HG03442 (cell line): ENCODE data around the gene MEMO1.
A peak's percentile ranks its signal among the peaks of the same experiment; 100 is the strongest.
"Not testable (repeated sequence)": the region's sequence is repeated elsewhere in the genome, so short reads cannot be mapped to it uniquely, and the experiment has no call there.

Source experiments
- ATAC-seq: cut with Tn5 transposase; IDR thresholded peaks from one replicate; pipeline ENCODE4 v1.9.1; 2021; ENCODE audit warnings: mild to moderate bottlenecking, moderate library complexity; ENCODE audit not compliant: unreplicated experiment

Gene MEMO1

DNA sequence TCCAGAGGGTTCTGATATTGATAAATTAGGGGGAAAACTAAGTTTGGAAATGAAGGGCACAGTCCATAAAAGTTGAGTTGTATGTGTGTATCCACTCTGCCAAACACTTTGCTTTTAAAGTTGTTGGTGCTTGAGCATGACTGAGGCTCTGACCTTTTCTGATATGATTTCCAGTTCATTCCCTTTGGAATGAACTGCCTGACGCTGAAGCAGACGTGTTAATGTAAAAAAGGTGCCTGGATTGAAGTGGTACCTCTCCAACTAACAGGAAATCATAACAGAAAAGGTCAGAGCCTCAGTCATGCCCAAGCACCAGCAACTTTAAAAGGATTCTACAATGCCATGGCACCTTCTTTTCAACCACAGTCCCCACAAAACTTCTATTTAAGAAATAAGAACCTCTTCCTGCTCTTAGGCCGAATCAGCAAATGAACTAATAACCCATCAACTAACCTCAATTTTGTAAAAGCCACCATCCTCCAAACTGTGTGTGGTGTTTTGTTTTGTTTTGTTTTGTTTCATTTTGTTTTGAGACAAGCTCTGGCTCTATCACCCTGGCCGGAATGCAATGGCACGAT lies 52.6 kb downstream of the MEMO1 start:
- no peak for ATAC-seq

DNA sequence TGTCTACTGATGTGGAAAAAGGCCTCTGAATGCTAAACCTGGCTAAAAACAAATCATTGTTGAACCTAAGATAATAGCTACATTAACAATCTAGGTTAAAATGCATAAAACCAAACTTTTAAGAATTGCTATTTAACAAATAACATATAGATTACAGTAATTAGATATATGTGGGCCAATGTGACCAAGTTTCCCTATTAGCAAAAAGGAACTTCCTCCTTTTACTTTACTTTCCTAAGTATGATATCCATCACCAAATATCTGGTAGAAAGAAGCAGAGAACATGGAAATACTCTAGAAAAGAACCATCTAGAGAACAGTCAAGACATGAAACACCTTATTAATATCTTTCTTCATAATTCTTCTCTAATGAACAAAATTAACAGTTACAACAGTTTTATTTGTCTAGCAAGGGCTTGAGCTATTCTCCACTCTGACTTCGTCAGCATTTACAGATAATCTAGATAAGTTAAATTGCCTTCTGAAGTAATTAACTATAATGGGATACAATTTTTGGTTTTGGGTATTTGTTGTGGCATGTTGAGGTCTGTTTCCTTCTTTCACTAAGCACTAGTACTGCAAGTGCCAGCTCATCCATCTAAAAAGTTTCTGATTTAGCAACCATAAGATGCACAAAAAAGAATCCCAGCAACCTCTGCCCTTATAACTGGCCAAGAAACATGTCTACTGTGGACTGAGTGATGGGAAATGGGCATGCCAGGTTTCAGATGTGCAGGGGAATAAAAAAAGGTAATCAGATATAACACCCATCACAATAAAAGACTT lies 53.3 kb downstream of the MEMO1 start:
- ATAC-seq: no peak

DNA sequence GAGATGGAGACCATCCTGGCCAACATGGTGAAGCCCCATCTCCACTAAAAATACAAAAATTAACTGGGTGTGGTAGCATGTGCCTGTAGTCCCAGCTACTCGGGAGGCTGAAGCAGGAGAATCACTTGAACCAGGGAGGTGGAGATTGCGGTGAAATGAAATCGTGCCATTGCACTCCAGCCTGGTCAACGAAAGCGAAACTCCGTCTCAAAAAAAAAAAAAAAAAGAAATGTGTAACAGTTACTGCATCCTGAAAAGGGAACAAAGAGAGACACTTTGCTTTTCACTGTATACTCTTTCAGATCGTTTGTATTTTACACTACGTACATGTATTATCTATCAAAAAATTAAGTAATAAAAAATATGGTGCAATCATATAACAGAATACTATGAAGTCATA lies 53.9 kb downstream of the MEMO1 start:
- ATAC-seq: peak; percentile 36

GRCh38 chr2:31956312-31956711 lies 54.5 kb downstream of the MEMO1 start:
- ATAC-seq: no peak

DNA sequence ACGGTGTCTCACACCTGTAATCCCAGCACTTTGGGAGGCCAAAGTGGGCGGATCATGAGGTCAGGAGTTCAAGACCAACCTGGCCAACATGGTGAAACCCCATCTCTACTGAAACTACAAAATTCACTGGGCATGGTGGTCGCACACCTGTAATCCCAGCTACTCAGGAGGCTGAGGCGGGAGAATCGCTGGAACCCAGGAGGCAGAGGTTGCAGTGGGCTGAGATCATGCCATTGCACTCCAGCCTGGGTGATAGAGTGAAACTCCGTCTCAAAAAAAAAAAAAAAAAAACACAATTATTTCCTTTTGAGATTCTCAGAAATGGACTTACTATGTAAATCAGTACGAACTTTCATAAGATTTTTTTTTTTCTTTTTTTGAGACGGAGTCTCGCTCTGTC lies 57.7 kb downstream of the MEMO1 start:
- not testable (repeated sequence) for ATAC-seq

- no peak for ATAC-seq
Observed at GRCh38 chr2:31950946-31951562, 59.8 kb downstream of the MEMO1 start.

DNA sequence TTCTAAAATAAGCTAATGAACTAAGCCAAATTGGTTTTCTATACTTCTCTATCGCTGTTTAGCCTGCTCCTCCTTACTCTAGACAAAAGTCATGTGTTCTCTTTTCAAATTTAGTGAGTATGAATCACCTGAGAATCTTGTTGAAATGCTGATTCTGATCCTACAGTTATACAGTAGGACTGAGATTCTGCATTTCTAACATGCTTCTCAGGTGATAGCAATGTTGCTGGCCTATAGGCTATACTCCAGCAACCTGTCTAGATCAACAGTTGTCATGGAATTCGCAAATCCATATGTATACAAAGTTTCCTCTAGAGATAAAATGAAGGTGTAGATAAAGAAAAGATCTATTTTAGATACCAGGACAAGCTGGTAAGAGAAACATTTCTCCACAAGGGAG lies 62.9 kb downstream of the MEMO1 start:
- ATAC-seq: no peak

- ATAC-seq: no peak
Observed at GRCh38 chr2:31946838-31947237, 64.0 kb downstream of the MEMO1 start.

DNA sequence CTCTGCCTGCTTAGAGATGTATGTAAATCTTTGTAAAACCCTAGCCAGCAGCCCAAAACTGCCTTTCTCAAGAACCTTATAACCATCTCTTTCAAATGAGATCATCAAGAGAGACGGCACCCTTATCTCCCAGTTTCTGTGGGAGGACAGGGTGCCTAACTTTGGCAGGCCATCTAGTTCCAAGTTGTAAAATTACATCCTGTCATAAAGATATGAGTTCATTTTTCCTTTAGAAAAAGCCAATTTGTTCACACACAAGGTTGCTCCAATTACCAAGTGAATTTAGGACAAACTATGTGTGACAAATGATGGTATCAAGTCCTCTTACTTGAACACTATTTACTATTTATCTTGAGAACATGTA lies 65.3 kb downstream of the MEMO1 start:
- ATAC-seq: no peak

GRCh38 chr2:31944828-31945571 lies 65.8 kb downstream of the MEMO1 start:
- ATAC-seq: no peak

- ATAC-seq: no peak
Observed at GRCh38 chr2:31943636-31944225, 67.1 kb downstream of the MEMO1 start.

DNA sequence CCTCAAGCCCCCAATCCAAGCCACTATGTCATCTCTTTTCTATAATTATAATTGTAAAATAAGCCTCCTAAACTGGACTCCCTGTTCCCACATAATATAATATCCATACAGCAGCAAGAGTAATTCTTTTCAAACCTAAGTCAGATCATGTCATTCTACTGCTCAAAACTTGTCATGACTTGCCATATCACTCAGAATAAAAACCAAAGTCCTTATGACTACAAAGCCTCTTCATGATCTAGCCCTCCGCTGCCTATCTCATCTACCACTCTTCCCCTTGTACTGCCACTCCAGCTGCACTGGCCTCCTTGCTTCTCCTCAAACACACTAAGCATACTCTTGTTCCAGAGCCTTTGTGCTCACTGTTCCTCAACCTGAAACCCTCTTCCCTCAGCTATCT lies 69.9 kb downstream of the MEMO1 start:
- ATAC-seq: no peak

DNA sequence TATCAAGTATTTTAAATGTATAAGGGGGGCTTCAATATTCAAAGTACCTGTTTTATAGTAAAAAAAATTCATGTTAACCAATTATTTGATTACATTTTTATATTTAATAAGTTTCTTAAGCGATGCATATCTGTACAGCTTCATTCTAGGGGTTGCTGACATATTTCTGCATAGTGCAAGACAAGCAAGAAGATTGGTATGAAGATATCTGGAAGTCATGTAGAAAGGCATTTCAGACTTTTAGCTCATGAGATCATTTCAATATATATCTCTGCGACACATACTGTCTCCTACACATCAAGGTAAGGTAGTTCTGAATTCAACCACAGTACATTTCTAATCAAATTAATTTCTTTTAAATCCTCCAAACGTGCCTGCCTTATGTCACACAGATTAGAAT lies 73.1 kb downstream of the MEMO1 start:
- ATAC-seq: no peak

DNA sequence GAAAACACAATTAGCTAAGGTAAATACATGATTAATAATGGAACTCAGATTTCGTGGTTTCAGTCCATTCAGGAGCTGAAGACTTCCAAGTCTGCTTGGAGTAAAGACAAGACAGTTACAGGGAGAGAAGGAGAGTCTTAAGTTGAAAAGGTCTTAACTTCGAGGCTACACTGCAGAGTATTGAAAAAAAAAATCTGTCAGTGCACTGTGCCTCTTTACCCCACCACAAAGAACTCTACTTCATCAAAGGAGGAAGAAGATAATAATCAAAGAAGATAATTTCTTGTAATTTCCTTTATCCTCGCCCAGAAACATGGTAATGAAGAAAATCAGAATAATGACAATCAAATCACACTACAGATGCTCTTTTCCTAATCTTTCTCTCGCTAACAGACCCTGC lies 75.4 kb downstream of the MEMO1 start:
- ATAC-seq: no peak

DNA sequence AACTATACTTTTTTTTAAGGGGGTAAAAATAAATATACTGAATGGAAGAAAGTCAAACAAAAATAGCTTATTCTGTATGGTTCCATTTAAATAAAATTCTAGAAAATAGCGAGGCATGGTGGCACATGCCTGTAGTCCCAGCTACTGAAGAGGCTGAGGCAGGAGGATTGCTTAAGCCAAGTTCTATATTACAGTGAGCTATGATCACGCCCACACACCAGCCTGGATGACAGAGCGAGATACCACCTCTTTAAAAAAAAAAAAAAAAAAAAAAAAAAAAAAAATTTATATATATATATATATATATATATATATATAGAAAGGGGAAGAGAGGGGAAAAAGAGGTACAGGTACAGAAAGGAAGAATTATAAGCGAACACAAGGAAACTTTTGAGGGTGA lies 77.7 kb downstream of the MEMO1 start:
- ATAC-seq: no peak

GRCh38 chr2:31932589-31932988 lies 78.2 kb downstream of the MEMO1 start:
- no peak for ATAC-seq

- ATAC-seq: no peak
Observed at GRCh38 chr2:31931916-31932315, 78.9 kb downstream of the MEMO1 start.

DNA sequence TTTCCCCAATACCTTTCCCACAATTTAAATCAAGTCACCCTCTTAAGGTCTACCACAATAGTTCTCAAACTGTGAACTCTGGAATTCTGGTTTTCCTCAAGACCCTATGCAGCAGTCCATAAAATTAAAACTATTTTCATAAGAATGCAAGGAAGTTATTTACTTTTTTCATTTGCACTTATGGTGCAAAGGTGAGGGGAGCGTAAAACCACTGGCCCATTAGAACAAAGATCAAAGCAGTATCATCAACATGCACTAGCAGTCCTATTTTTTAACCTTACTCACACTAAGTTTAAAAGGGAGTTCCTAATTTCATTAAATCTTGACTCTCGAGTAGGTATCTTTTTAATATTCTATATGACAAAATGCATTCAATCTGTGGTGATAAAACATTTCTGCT lies 85.3 kb downstream of the MEMO1 start:
- no peak for ATAC-seq

DNA sequence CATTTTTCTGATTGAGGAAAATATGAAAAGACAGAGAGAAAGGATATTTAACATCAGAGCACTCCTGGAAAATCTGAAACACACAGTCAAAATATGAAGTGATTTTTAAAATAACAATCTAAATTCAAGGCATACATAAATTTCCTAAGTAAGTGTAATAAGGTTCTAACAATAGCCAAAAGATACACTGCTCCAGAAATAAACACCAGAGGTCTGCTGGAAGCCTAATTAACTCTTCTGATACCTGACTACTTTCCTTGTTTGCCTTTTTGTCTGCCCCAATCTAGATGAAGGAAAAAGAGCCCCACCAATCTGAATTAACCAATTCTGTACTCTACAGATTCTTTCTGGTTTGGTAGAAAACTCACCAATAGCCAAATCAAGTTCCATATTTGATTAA lies 87.1 kb downstream of the MEMO1 start:
- no peak for ATAC-seq

- ATAC-seq: no peak
Observed at GRCh38 chr2:31922542-31923408, 88.0 kb downstream of the MEMO1 start.
